Activated CD4-positive, alpha-beta T cell treated with anti-CD3 and anti-CD28 coated beads, Interleukin-2, amount 50 U/mL, for 24 hours (primary cell): ENCODE data around the gene RECQL5.
"Not testable (repeated sequence)": the region's sequence is repeated elsewhere in the genome, so short reads cannot be mapped to it uniquely, and the experiment has no call there.

Experiments
- DNase-seq, 2 donors: peaks; one replicate each; pipeline ENCODE4 v3.0.0-alpha.2; 2020; ENCODE audit warnings: low read depth in 1 of 2, low spot score in 1 of 2

Gene RECQL5

GRCh38 chr17:75649687-75650086 lies 17.3 kb downstream of the RECQL5 start:
- DNase-seq = no peak

- DNase-seq = no peak
Observed at GRCh38 chr17:75647921-75648320, 19.0 kb downstream of the RECQL5 start.

GRCh38 chr17:75647061-75647460 lies 19.9 kb downstream of the RECQL5 start:
- DNase-seq = no peak

GRCh38 chr17:75646638-75646992 lies 20.3 kb downstream of the RECQL5 start:
- DNase-seq = no peak

GRCh38 chr17:75645889-75646637 lies 20.9 kb downstream of the RECQL5 start:
- no peak for DNase-seq

- no peak for DNase-seq
Observed at GRCh38 chr17:75645501-75645888, 21.5 kb downstream of the RECQL5 start.

- DNase-seq = no peak
Observed at GRCh38 chr17:75643643-75644017, 23.3 kb downstream of the RECQL5 start.

- no peak for DNase-seq
Observed at GRCh38 chr17:75642784-75643642, 23.9 kb downstream of the RECQL5 start.

GRCh38 chr17:75642182-75642783 lies 24.7 kb downstream of the RECQL5 start:
- DNase-seq = no peak

GRCh38 chr17:75641343-75641742 lies 25.6 kb downstream of the RECQL5 start:
- DNase-seq = no peak

- DNase-seq = no peak
Observed at GRCh38 chr17:75640556-75641119, 26.3 kb downstream of the RECQL5 start.

- DNase-seq = no peak
Observed at GRCh38 chr17:75639771-75640555, 27.0 kb downstream of the RECQL5 start.

- DNase-seq = no peak
Observed at GRCh38 chr17:75639327-75639726, 27.6 kb downstream of the RECQL5 start.

- no peak for DNase-seq
Observed at GRCh38 chr17:75638893-75639292, 28.1 kb downstream of the RECQL5 start.

GRCh38 chr17:75638039-75638438 lies 28.9 kb downstream of the RECQL5 start:
- not testable (repeated sequence) for DNase-seq

GRCh38 chr17:75637551-75637950 lies 29.4 kb downstream of the RECQL5 start:
- DNase-seq = no peak

- DNase-seq = no peak
Observed at GRCh38 chr17:75637143-75637538, 29.8 kb downstream of the RECQL5 start.

GRCh38 chr17:75636381-75637142 lies 30.4 kb downstream of the RECQL5 start:
- no peak for DNase-seq

GRCh38 chr17:75635610-75636202 lies 31.2 kb downstream of the RECQL5 start:
- no peak for DNase-seq
